Loucy (cell line): ENCODE results near the gene TMEM106A.

ENCODE experiments used
- EZH2phosphoT487 ChIP-seq: fragments of 200-600 bp; IDR thresholded peaks from 2 replicates; pipeline ENCODE4 v1.6.1; 2018; ENCODE audit warnings: antibody characterized with exemption, mild to moderate bottlenecking, moderate library complexity, borderline replicate concordance
- TF ChIP-seq, protein P1 (sequence below): fragments of 200-600 bp; sonication (generic); conservative IDR thresholded peaks from 2 replicates; pipeline ENCODE4 v1.5.1; 2014; ENCODE audit warnings: mild to moderate bottlenecking, antibody characterized with exemption, low read length

DNA sequence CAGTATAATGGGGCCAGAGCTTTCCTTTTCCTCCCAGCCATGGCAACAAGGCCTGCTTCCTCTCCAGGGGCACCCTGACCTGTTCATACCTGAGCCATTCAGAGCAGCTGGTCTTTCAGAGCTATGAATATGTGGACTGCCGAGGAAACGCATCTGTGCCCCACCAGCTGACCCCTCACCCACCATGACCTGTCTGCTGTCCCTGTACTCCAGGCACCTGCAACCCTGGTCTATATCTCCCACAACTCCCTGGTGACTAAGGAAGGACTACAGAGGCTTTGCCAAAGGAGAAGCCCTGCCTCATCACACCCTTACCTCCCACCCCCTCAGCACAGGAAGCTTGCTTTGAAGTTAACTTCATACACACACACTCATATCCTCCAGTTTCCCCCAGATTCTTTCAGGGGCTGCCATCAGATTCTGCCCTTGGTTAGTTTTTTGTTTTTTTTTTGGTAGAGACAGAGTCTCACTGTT lies 6.0 kb downstream of the TMEM106A start:
- TF ChIP-seq, protein P1, sequence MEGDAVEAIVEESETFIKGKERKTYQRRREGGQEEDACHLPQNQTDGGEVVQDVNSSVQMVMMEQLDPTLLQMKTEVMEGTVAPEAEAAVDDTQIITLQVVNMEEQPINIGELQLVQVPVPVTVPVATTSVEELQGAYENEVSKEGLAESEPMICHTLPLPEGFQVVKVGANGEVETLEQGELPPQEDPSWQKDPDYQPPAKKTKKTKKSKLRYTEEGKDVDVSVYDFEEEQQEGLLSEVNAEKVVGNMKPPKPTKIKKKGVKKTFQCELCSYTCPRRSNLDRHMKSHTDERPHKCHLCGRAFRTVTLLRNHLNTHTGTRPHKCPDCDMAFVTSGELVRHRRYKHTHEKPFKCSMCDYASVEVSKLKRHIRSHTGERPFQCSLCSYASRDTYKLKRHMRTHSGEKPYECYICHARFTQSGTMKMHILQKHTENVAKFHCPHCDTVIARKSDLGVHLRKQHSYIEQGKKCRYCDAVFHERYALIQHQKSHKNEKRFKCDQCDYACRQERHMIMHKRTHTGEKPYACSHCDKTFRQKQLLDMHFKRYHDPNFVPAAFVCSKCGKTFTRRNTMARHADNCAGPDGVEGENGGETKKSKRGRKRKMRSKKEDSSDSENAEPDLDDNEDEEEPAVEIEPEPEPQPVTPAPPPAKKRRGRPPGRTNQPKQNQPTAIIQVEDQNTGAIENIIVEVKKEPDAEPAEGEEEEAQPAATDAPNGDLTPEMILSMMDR: no peak
- TF ChIP-seq EZH2phosphoT487: no peak
